Lower lobe of right lung (tissue), 2 donors: ENCODE data around the gene MAT2A. TPM values are rescaled to one million over a fixed set of nuclear protein-coding genes. Genes with fewer than 3 reads are reported as not detected.
"Not testable (repeated sequence)": the region's sequence is repeated elsewhere in the genome, so short reads cannot be mapped to it uniquely, and the experiment has no call there.

ENCODE experiments used
- ATAC-seq, 2 donors: fragments of 200-7000 bp; cut with Tn5 transposase; one replicate each; pipeline ENCODE4 v1.9.1; 2020 to 2022; ENCODE audit warnings: mild to moderate bottlenecking in 2 of 2, moderate library complexity in 2 of 2
- DNase-seq: peaks from one replicate; pipeline ENCODE4 v3.0.0-alpha.2; 2020
- H3K27ac ChIP-seq: fragments of 200-600 bp; one replicate; pipeline ENCODE4 v1.8.0; 2022
- H3K27me3 ChIP-seq: fragments of 200-600 bp; one replicate; pipeline ENCODE4 v1.8.0; 2022; ENCODE audit warnings: low read depth
- H3K36me3 ChIP-seq: fragments of 200-600 bp; one replicate; pipeline ENCODE4 v1.8.0; 2022; ENCODE audit warnings: mild to moderate bottlenecking
- H3K4me1 ChIP-seq: fragments of 200-600 bp; one replicate; pipeline ENCODE4 v1.8.0; 2022
- H3K4me3 ChIP-seq: fragments of 200-600 bp; one replicate; pipeline ENCODE4 v1.8.0; 2022; ENCODE audit warnings: mild to moderate bottlenecking
- H3K9me3 ChIP-seq: fragments of 200-600 bp; one replicate; pipeline ENCODE4 v1.8.0; 2022
- CTCF ChIP-seq: fragments of 200-600 bp; IDR thresholded peaks from one replicate; pipeline ENCODE4 v1.8.0; 2022; ENCODE audit warnings: antibody characterized with exemption, mild to moderate bottlenecking
- intact Hi-C: fragments of 100-400 bp; cut with DNase I; formaldehyde crosslinking; loops from one replicate; pipeline ENCODE4 v1.11.0; 2022
- total RNA-seq: library from RNA; stranded (reverse); fragmentation: NEBNext Ultra II Directional; extraction: Animal tissue kit (Norgen Biotek cat#: 25700); gene quantifications from one replicate; pipeline ENCODE4 v1.2.1, GENCODE V29; 2021
- donor health status: DM: no; HTN: yes; CAD: no; lungs with severe emphysema.

MAT2A gene
- total RNA-seq, 1 donor from 2014 or later = 183 TPM

GRCh38 chr2:85558160-85558559, 19.2 kb downstream of the MAT2A start:
- Histone ChIP-seq H3K4me1 (peaks cover 29% of the 10 kb centered on the region), H3K4me3 (no peak overlapping the region), H3K27me3 (no peaks in the 10 kb centered on the region), H3K27ac (no peak overlapping the region), H3K9me3 (no peaks in the 10 kb centered on the region), H3K36me3 (peaks cover 55% of the 10 kb centered on the region)
- DNase-seq (no peak), ATAC-seq (no peak)
- intact Hi-C loops = no loop called here
- no peak for TF ChIP-seq CTCF

DNA sequence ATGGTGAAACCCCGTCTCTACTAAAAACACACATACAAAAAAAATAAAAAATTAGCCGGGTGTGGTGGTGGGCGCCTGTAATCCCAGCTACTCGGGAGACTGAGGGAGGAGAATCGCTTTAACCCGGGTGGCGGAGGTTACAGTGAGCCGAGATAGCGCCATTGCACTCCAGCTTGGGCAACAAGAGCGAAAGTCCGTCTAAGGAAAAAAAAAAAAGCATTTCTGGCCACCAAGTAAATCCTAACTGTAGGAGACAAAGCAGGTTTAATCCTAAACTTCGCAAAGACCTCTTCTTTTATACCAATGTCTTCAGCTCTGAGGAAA, 21.4 kb downstream of the MAT2A start:
- peak overlapping the region; percentile 85 for H3K27ac ChIP-seq

DNA sequence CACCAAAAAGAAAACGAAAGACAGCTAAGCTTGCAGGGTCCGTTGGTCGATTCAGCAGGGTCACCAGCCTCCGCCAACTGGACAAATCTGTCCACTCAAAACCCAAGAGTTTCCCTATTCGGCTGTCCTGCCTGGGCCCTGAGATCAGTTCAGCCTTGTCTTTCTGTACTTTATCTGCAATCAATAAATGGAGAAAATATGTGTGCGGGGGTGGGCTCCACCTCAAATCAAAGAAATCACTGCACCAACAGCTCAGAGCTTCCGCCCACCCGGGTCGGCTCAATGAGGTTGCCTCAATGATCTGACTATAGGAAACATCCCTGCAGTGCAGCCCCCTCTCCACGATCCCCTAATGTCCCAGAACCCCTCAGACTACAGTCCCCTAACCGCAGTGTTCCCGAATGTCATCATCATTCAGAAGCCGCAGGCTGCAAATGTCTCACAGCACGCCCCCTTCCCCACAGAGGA, 21.9 kb downstream of the MAT2A start:
- no peaks in the 10 kb centered on the region for H3K9me3 ChIP-seq
- peak overlapping the region; percentile 85 for H3K27ac ChIP-seq
- H3K4me1 ChIP-seq = peaks cover 34% of the 10 kb centered on the region
- ATAC-seq (peak in 1 of 2 donors; percentile 1), DNase-seq (peak; percentile 51)
- H3K27me3 ChIP-seq = no peaks in the 10 kb centered on the region
- intact Hi-C loops = no loop called here
- peak overlapping the region; percentile 82 for H3K4me3 ChIP-seq
- peaks cover 28% of the 10 kb centered on the region for H3K36me3 ChIP-seq
- TF ChIP-seq CTCF = no peak

More for the DNA sequence above, 21.4 kb downstream of the MAT2A start:
- H3K9me3 ChIP-seq, DNase-seq, H3K27me3 ChIP-seq, intact Hi-C loops, ATAC-seq: not testable (repeated sequence)
- peaks cover 34% of the 10 kb centered on the region for H3K4me1 ChIP-seq
- H3K36me3 ChIP-seq = peaks cover 33% of the 10 kb centered on the region
- H3K4me3 ChIP-seq = peak overlapping the region; percentile 82

- TF ChIP-seq CTCF = peak; percentile 12
- ATAC-seq = peak; percentile 95 to 97
- Histone ChIP-seq H3K4me1 (peaks cover 34% of the 10 kb centered on the region), H3K36me3 (peaks cover 22% of the 10 kb centered on the region), H3K9me3 (no peaks in the 10 kb centered on the region), H3K27ac (peak within 1 kb of the TSS; percentile 85), H3K27me3 (no peaks in the 10 kb centered on the region), H3K4me3 (peak within 1 kb of the TSS; percentile 82)
- peak; percentile 98 for DNase-seq
- intact Hi-C loops = no loop called here
Measured at GRCh38 chr2:85561280-85562212, 22.6 kb downstream of the MAT2A start, which contains the start of gene GGCX. GGCX (minus strand) TSS chr2:85561493; CDS start chr2:85561428, 65 bp downstream.

GRCh38 chr2:85564144-85564563, 25.2 kb downstream of the MAT2A start:
- Histone ChIP-seq H3K4me3 (no peak overlapping the region), H3K27me3 (no peaks in the 10 kb centered on the region), H3K9me3 (no peaks in the 10 kb centered on the region), H3K4me1 (peaks cover 28% of the 10 kb centered on the region), H3K27ac (no peak overlapping the region), H3K36me3 (no peaks in the 10 kb centered on the region)
- DNase-seq (no peak), ATAC-seq (peak in 1 of 2 donors; percentile 1)
- TF ChIP-seq CTCF = no peak
- intact Hi-C loops = no loop called here

DNA sequence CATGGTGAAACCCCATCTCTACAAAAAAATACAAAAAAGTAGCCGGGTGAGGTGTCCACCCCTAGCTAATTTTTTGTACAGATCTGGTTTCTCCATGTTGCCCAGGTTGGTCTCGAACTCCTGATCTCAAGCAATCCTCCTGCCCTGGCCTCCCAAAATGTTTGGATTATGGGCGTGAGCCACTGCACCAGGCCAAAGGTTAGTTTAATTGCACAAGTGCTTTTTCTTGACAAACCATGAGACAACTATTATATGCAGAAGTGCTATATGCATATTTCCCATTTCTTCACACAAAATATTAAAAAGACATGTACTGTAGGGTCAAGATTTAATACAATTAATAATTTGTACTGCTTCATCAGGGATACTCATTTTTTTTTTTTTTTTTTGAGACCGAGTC, 27.3 kb downstream of the MAT2A start:
- Histone ChIP-seq H3K27ac (no peak overlapping the region), H3K9me3 (no peaks in the 10 kb centered on the region), H3K4me1 (peaks cover 10% of the 10 kb centered on the region), H3K27me3 (no peaks in the 10 kb centered on the region), H3K4me3 (no peak overlapping the region), H3K36me3 (no peaks in the 10 kb centered on the region)
- DNase-seq (no peak), ATAC-seq (no peak)
- TF ChIP-seq CTCF = no peak
- intact Hi-C loops = no loop called here
